B cell (primary cell): Measurements from ENCODE around the gene GRM4.

ENCODE experiments used
- EZH2 ChIP-seq: IDR thresholded peaks from 2 replicates; pipeline ENCODE4 v1.6.1; 2012; ENCODE audit warnings: borderline replicate concordance, low read depth, mild to moderate bottlenecking, moderate library complexity, low read length; ENCODE audit not compliant: insufficient read depth, poor library complexity, severe bottlenecking
- TF ChIP-seq, protein P1 (sequence below): fragments of 200-600 bp; IDR thresholded peaks from one replicate; pipeline ENCODE4 v1.8.0; 2022; ENCODE audit warnings: antibody characterized with exemption, mild to moderate bottlenecking

DNA sequence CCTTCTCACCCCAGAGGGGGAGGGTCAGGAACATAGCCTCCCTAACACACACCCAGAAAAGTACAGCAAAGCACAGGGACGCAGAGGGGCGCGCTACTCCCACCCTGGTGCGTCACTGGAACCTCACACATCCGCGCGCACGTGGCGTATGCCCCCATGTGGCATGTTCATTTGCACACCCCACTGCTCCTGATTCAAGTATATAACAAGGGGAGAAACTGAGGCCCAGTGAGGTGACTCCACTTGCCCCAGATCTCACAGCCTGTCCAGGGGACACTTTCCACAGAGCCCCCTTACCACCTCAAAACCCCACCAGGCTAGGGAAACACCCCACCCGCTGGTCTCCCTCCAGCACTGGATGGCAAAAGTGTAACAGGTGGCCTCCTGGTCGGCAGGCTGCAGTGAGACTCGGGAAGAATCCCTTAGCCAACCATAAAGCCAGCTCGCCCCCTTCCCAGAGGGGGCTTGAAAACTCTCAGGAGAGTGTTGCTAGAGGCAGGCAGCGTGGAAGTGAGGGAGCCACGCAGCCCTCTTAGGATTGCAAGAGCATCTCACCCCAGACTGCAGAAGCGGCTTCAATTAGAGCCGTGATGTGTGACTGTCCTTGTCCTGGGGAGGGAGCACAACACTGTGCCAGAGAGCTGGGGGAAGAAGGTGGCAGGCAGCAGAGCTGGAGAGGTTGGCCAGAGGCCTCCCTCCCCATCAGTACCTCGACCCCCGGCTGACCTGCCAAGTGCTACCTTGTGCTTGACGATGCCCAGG lies at the start of gene GRM4:
- TF ChIP-seq, protein P1, sequence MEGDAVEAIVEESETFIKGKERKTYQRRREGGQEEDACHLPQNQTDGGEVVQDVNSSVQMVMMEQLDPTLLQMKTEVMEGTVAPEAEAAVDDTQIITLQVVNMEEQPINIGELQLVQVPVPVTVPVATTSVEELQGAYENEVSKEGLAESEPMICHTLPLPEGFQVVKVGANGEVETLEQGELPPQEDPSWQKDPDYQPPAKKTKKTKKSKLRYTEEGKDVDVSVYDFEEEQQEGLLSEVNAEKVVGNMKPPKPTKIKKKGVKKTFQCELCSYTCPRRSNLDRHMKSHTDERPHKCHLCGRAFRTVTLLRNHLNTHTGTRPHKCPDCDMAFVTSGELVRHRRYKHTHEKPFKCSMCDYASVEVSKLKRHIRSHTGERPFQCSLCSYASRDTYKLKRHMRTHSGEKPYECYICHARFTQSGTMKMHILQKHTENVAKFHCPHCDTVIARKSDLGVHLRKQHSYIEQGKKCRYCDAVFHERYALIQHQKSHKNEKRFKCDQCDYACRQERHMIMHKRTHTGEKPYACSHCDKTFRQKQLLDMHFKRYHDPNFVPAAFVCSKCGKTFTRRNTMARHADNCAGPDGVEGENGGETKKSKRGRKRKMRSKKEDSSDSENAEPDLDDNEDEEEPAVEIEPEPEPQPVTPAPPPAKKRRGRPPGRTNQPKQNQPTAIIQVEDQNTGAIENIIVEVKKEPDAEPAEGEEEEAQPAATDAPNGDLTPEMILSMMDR: no peak
- TF ChIP-seq EZH2: no peak
